Measurements from ENCODE around the gene MAP3K2.

The MAP3K2 gene

GRCh38 chr2:127428815-127429109 lies 41.0 kb upstream of the MAP3K2 start:
- H4K20me1 ChIP-seq (ENCODE audit: insufficient read depth, low read length, poor library complexity, severe bottlenecking), result no peaks in the 10 kb centered on the region
- H3K79me2 ChIP-seq (ENCODE audit: insufficient read depth, low read length), result no peaks in the 10 kb centered on the region
- H3K4me1 ChIP-seq (ENCODE audit: insufficient read depth, low read length, poor library complexity, severe bottlenecking), result no peaks in the 10 kb centered on the region
- TF ChIP-seq CTCF (conservative IDR thresholded peaks at IDR 0.05; ENCODE audit: low read length), result no peak
- TF ChIP-seq EZH2phosphoT487 (IDR thresholded peaks at IDR 0.05; ENCODE audit: borderline replicate concordance), result no peak
- no peaks in the 10 kb centered on the region for H3K9me2 ChIP-seq (replicated peaks; ENCODE audit: low read depth, low read length)
- no peaks in the 10 kb centered on the region for H3K9me3 ChIP-seq (ENCODE audit: insufficient read depth, low read depth, low read length)
- no peak overlapping the region for H3K4me2 ChIP-seq (ENCODE audit: low read depth, low read length, poor library complexity, severe bottlenecking)
- H3K27me3 ChIP-seq (ENCODE audit: insufficient read depth, low read length, poor library complexity, severe bottlenecking), result no peaks in the 10 kb centered on the region
- H3K4me3 ChIP-seq (ENCODE audit: low read length, poor library complexity, severe bottlenecking), result no peak overlapping the region
- H3K9ac ChIP-seq (ENCODE audit: low read depth, low read length, poor library complexity, severe bottlenecking), result no peak overlapping the region
- H3F3A ChIP-seq (ENCODE audit: low read depth), result no peaks in the 10 kb centered on the region
- no peaks in the 10 kb centered on the region for H3K36me3 ChIP-seq (ENCODE audit: insufficient read depth, low read length)
- H2AFZ ChIP-seq (ENCODE audit: low read length), result no peak overlapping the region

- H3K9ac ChIP-seq (ENCODE audit: low read depth, low read length, poor library complexity, severe bottlenecking), result no peak overlapping the region
- H3K79me2 ChIP-seq (ENCODE audit: insufficient read depth, low read length), result no peaks in the 10 kb centered on the region
- no peaks in the 10 kb centered on the region for H4K20me1 ChIP-seq (ENCODE audit: insufficient read depth, low read length, poor library complexity, severe bottlenecking)
- H3K9me2 ChIP-seq (replicated peaks; ENCODE audit: low read depth, low read length), result no peaks in the 10 kb centered on the region
- H3F3A ChIP-seq (ENCODE audit: low read depth), result no peaks in the 10 kb centered on the region
- H3K4me3 ChIP-seq (ENCODE audit: low read length, poor library complexity, severe bottlenecking), result no peak overlapping the region
- no peaks in the 10 kb centered on the region for H3K9me3 ChIP-seq (ENCODE audit: insufficient read depth, low read depth, low read length)
- no peaks in the 10 kb centered on the region for H3K4me1 ChIP-seq (ENCODE audit: insufficient read depth, low read length, poor library complexity, severe bottlenecking)
- H3K36me3 ChIP-seq (ENCODE audit: insufficient read depth, low read length), result no peaks in the 10 kb centered on the region
- H3K4me2 ChIP-seq (ENCODE audit: low read depth, low read length, poor library complexity, severe bottlenecking), result no peak overlapping the region
- no peak overlapping the region for H2AFZ ChIP-seq (ENCODE audit: low read length)
- no peak for TF ChIP-seq CTCF (conservative IDR thresholded peaks at IDR 0.05; ENCODE audit: low read length)
- H3K27me3 ChIP-seq (ENCODE audit: insufficient read depth, low read length, poor library complexity, severe bottlenecking), result no peaks in the 10 kb centered on the region
Measured at GRCh38 chr2:127428057-127428814, 40.5 kb upstream of the MAP3K2 start.

DNA sequence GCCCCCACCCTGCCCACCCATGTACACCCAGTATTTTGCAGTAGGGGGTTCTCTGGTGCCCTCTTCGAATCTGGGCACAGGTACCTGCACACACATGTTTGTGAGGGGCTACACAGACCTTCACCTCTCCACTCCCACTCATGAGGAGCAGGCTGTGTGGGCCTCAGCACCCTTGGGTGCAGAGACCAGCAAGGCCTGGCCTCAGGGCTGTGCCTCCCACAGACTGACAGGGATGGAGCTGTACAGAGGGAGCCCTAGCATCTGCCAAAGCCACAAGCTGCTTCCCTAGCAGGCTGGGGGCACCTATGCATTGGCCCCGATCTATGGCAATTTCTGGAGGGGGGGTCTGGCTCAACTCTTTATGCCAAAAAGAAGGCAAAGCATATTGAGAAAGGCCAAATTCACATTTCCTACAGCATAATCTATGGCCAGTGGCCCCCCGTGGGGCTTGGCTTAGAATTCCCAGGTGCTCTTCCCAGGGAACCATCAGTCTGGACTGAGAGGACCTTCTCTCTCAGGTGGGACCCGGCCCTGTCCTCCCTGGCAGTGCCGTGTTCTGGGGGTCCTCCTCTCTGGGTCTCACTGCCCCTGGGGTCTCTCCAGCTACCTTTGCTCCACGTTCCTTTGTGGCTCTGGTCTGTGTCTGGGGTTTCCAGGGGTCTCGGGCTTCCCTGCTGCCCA lies 39.7 kb upstream of the MAP3K2 start:
- Histone ChIP-seq H3F3A (ENCODE audit: low read depth) (no peaks in the 10 kb centered on the region), H3K9me2 (replicated peaks; ENCODE audit: low read depth, low read length) (no peaks in the 10 kb centered on the region), H4K20me1 (ENCODE audit: insufficient read depth, low read length, poor library complexity, severe bottlenecking) (no peaks in the 10 kb centered on the region), H3K79me2 (ENCODE audit: insufficient read depth, low read length) (no peaks in the 10 kb centered on the region), H3K4me3 (ENCODE audit: low read length, poor library complexity, severe bottlenecking) (no peak overlapping the region), H3K4me1 (ENCODE audit: insufficient read depth, low read length, poor library complexity, severe bottlenecking) (no peaks in the 10 kb centered on the region), H3K9me3 (ENCODE audit: insufficient read depth, low read depth, low read length) (no peaks in the 10 kb centered on the region), H3K9ac (ENCODE audit: low read depth, low read length, poor library complexity, severe bottlenecking) (no peak overlapping the region), H3K27me3 (ENCODE audit: insufficient read depth, low read length, poor library complexity, severe bottlenecking) (no peaks in the 10 kb centered on the region), H3K36me3 (ENCODE audit: insufficient read depth, low read length) (no peaks in the 10 kb centered on the region), H3K4me2 (ENCODE audit: low read depth, low read length, poor library complexity, severe bottlenecking) (no peak overlapping the region), H2AFZ (ENCODE audit: low read length) (no peak overlapping the region)
- no peak for TF ChIP-seq CTCF (conservative IDR thresholded peaks at IDR 0.05; ENCODE audit: low read length)

Measured in Loucy (cell line).